Natural killer cell treated with Interleukin-12 subunit alpha and Interleukin-12 subunit beta and Interleukin-15 and Interleukin-18, amount 100 ng/mL, for 72 hours (primary cell): ENCODE data around the gene MPP1. TPM values are rescaled to one million over a fixed set of nuclear protein-coding genes. Genes with fewer than 3 reads are reported as not detected.

ENCODE experiments used
- ATAC-seq, 2 donors: fragments of 150-1000 bp; cut with Tn5 transposase in 1 of 2; sonication (Bioruptor Pico), chemical (Tn5 transposase) in 1 of 2; 2 replicates each; pipeline ENCODE4 v1.10.0; 2021
- DNase-seq: peaks from one replicate; pipeline ENCODE4 v3.0.0; 2022; ENCODE audit warnings: low spot score
- H3K27ac Mint-ChIP-seq, 2 donors: 1 replicate in 1 of 2; 2 replicates in 1 of 2; pipeline ENCODE4 v1.8.0; 2022; ENCODE audit warnings: mixed read lengths in 2 of 2, mild to moderate bottlenecking in 1 of 2, moderate library complexity in 1 of 2
- H3K27me3 Mint-ChIP-seq, 2 donors: 1 replicate in 1 of 2; 2 replicates in 1 of 2; pipeline ENCODE4 v1.8.0; 2022; ENCODE audit warnings: mixed read lengths in 2 of 2
- H3K36me3 Mint-ChIP-seq: one replicate; pipeline ENCODE4 v1.8.0; 2022; ENCODE audit warnings: mixed read lengths
- H3K4me1 Mint-ChIP-seq, 2 donors: 1 replicate in 1 of 2; 2 replicates in 1 of 2; pipeline ENCODE4 v1.8.0; 2022; ENCODE audit warnings: low read depth in 2 of 2, mixed read lengths in 2 of 2, mild to moderate bottlenecking in 1 of 2
- H3K4me3 Mint-ChIP-seq: one replicate; pipeline ENCODE4 v1.8.0; 2022; ENCODE audit warnings: mixed read lengths
- H3K9me3 Mint-ChIP-seq: 2 replicates; pipeline ENCODE4 v1.8.0; 2022; ENCODE audit warnings: mixed read lengths
- total RNA-seq, 2 donors: library from RNA; stranded (reverse); gene quantifications; one replicate each; pipeline ENCODE4 v1.2.3, GENCODE V29; 2022

MPP1 gene
- total RNA-seq, 2 donors from 2014 or later = 21.0 to 26.6 TPM

GRCh38 chrX:154775419-154776349 is 29.6 kb downstream of the MPP1 start:
- DNase-seq = no peak
- Mint-ChIP-seq H3K36me3 (peaks cover 35% of the 10 kb centered on the region), H3K27me3 (peaks cover 0 to 2% of the 10 kb centered on the region in 2 donors)

GRCh38 chrX:154774622-154775021 is 30.7 kb downstream of the MPP1 start:
- ATAC-seq (no peak), DNase-seq (no peak)
- Mint-ChIP-seq H3K27ac (peak overlapping the region in 1 of 2 donors; percentile 84), H3K36me3 (peaks cover 35% of the 10 kb centered on the region), H3K4me1 (peaks cover 4 to 9% of the 10 kb centered on the region in 2 donors), H3K9me3 (no peaks in the 10 kb centered on the region), H3K27me3 (peaks cover 0 to 2% of the 10 kb centered on the region in 2 donors), H3K4me3 (no peak overlapping the region)

More at GRCh38 chrX:154775419-154776349, 29.6 kb downstream of the MPP1 start:
- Mint-ChIP-seq H3K9me3 (no peaks in the 10 kb centered on the region), H3K27ac (peak overlapping the region in 1 of 2 donors; percentile 31), H3K4me1 (peaks cover 4 to 9% of the 10 kb centered on the region in 2 donors), H3K4me3 (no peak overlapping the region)
- peak in 1 of 2 donors; percentile 54 for ATAC-seq

GRCh38 chrX:154762537-154763296 is 42.6 kb downstream of the MPP1 start, which contains the start of gene DKC1:
DKC1 (plus strand) TSS chrX:154762864; CDS start chrX:154762966, 102 bp downstream.
- ATAC-seq (peak; percentile 95 to 96), DNase-seq (peak; percentile 97)
- peaks cover 0 to 3% of the 10 kb centered on the region in 2 donors for H3K27me3 Mint-ChIP-seq
- H3K9me3 Mint-ChIP-seq = no peaks in the 10 kb centered on the region
- peak within 1 kb of the TSS; percentile 86 to 89 for H3K27ac Mint-ChIP-seq
- peak within 1 kb of the TSS; percentile 83 for H3K4me3 Mint-ChIP-seq
- H3K36me3 Mint-ChIP-seq = peaks cover 15% of the 10 kb centered on the region
- peaks cover 9 to 10% of the 10 kb centered on the region in 2 donors for H3K4me1 Mint-ChIP-seq

GRCh38 chrX:154761977-154762536 is 43.2 kb downstream of the MPP1 start:
- peaks cover 15% of the 10 kb centered on the region for H3K36me3 Mint-ChIP-seq
- ATAC-seq = no peak
- H3K4me3 Mint-ChIP-seq = peak overlapping the region; percentile 83
- peaks cover 0 to 3% of the 10 kb centered on the region in 2 donors for H3K27me3 Mint-ChIP-seq
- H3K4me1 Mint-ChIP-seq = peaks cover 10% of the 10 kb centered on the region in 2 donors
- peak overlapping the region; percentile 86 to 89 for H3K27ac Mint-ChIP-seq
- no peaks in the 10 kb centered on the region for H3K9me3 Mint-ChIP-seq
- DNase-seq = no peak

- Mint-ChIP-seq H3K27ac (no peak overlapping the region), H3K4me3 (no peak overlapping the region), H3K9me3 (no peaks in the 10 kb centered on the region), H3K4me1 (peaks cover 0 to 6% of the 10 kb centered on the region in 2 donors), H3K27me3 (peaks cover 0 to 3% of the 10 kb centered on the region in 2 donors), H3K36me3 (no peaks in the 10 kb centered on the region)
- DNase-seq (no peak), ATAC-seq (no peak)
Measured at GRCh38 chrX:154758696-154759095, 46.6 kb downstream of the MPP1 start.

GRCh38 chrX:154751669-154752271 is 53.5 kb downstream of the MPP1 start:
- peak overlapping the region; percentile 81 to 87 for H3K27ac Mint-ChIP-seq
- peaks cover 15 to 21% of the 10 kb centered on the region in 2 donors for H3K4me1 Mint-ChIP-seq
- peak overlapping the region; percentile 88 for H3K4me3 Mint-ChIP-seq
- DNase-seq (no peak), ATAC-seq (no peak)
- no peaks in the 10 kb centered on the region for H3K9me3 Mint-ChIP-seq
- no peaks in the 10 kb centered on the region for H3K36me3 Mint-ChIP-seq
- peaks cover 0 to 10% of the 10 kb centered on the region in 2 donors for H3K27me3 Mint-ChIP-seq

GRCh38 chrX:154751203-154751668 is 54.0 kb downstream of the MPP1 start:
- H3K4me1 Mint-ChIP-seq = peaks cover 17 to 25% of the 10 kb centered on the region in 2 donors
- peaks cover 0 to 10% of the 10 kb centered on the region in 2 donors for H3K27me3 Mint-ChIP-seq
- DNase-seq (no peak), ATAC-seq (peak in 1 of 2 donors; percentile 39)
- H3K27ac Mint-ChIP-seq = peak overlapping the region; percentile 81 to 87
- H3K36me3 Mint-ChIP-seq = no peaks in the 10 kb centered on the region
- H3K4me3 Mint-ChIP-seq = peak overlapping the region; percentile 88
- no peaks in the 10 kb centered on the region for H3K9me3 Mint-ChIP-seq

GRCh38 chrX:154750301-154751202 is 54.7 kb downstream of the MPP1 start, which contains the start of gene GAB3:
GAB3 (minus strand) TSS chrX:154751077; CDS start chrX:154751025, 52 bp downstream.
- no peaks in the 10 kb centered on the region for H3K36me3 Mint-ChIP-seq
- H3K4me1 Mint-ChIP-seq = peaks cover 20 to 29% of the 10 kb centered on the region in 2 donors
- H3K4me3 Mint-ChIP-seq = peak within 1 kb of the TSS; percentile 88
- peaks cover 0 to 10% of the 10 kb centered on the region in 2 donors for H3K27me3 Mint-ChIP-seq
- ATAC-seq (peak; percentile 85), DNase-seq (peak; percentile 75)
- H3K9me3 Mint-ChIP-seq = no peaks in the 10 kb centered on the region
- H3K27ac Mint-ChIP-seq = peak within 1 kb of the TSS; percentile 81 to 87

- Mint-ChIP-seq H3K27me3 (peaks cover 0 to 10% of the 10 kb centered on the region in 2 donors), H3K9me3 (no peaks in the 10 kb centered on the region), H3K4me1 (peaks cover 23 to 29% of the 10 kb centered on the region in 2 donors), H3K4me3 (peak overlapping the region; percentile 87), H3K27ac (peak overlapping the region; percentile 68 to 76), H3K36me3 (no peaks in the 10 kb centered on the region)
- ATAC-seq (no peak), DNase-seq (no peak)
Measured at GRCh38 chrX:154749856-154750255, 55.4 kb downstream of the MPP1 start.

- peak overlapping the region; percentile 59 to 76 for H3K27ac Mint-ChIP-seq
- ATAC-seq (peak; percentile 73 to 74), DNase-seq (no peak)
- no peaks in the 10 kb centered on the region for H3K36me3 Mint-ChIP-seq
- no peaks in the 10 kb centered on the region for H3K9me3 Mint-ChIP-seq
- peak overlapping the region; percentile 87 for H3K4me3 Mint-ChIP-seq
- H3K27me3 Mint-ChIP-seq = peaks cover 0 to 10% of the 10 kb centered on the region in 2 donors
- H3K4me1 Mint-ChIP-seq = peaks cover 28 to 35% of the 10 kb centered on the region in 2 donors
Measured at GRCh38 chrX:154748712-154749339, 56.5 kb downstream of the MPP1 start.

- ATAC-seq = peak in 1 of 2 donors; percentile 59
- Mint-ChIP-seq H3K4me3 (peak overlapping the region; percentile 70), H3K27me3 (no peaks in the 10 kb centered on the region), H3K27ac (peak overlapping the region; percentile 73 to 95), H3K36me3 (no peaks in the 10 kb centered on the region), H3K4me1 (peaks cover 41 to 57% of the 10 kb centered on the region in 2 donors), H3K9me3 (no peaks in the 10 kb centered on the region)
- no peak for DNase-seq
Measured at GRCh38 chrX:154742613-154743012, 62.7 kb downstream of the MPP1 start.
